ENCODE measurements around the gene DPYD. TPM values are rescaled to one million over a fixed set of nuclear protein-coding genes. Genes with fewer than 3 reads are reported as not detected.

DPYD gene
- polyA plus RNA-seq, 1 of the 3 experiments (the other 2 are of a cell fraction) = 23.0 TPM

- POLR2A ChIA-PET = no interaction called here
- Histone ChIP-seq H3F3A (replicated peaks; ENCODE audit: insufficient read depth) (peaks cover 3% of the 10 kb centered on the region), H3K79me2 (ENCODE audit: insufficient read depth) (peaks cover 9% of the 10 kb centered on the region), H3K27me3 (ENCODE audit: insufficient read depth) (no peaks in the 10 kb centered on the region), H3K9me2 (no peaks in the 10 kb centered on the region), H3K27ac (ENCODE audit: low read depth in 2 of 2, low read length in 1 of 2) (no peak overlapping the region), H3K4me1 (ENCODE audit: control insufficient read depth in 1 of 2, insufficient read depth in 2 of 2, low read depth in 1 of 2, low read length in 1 of 2) (peaks cover 0 to 9% of the 10 kb centered on the region in 2 experiments; a peak in 1 of 4 replicates), H3K4me2 (no peak overlapping the region), H3K4me3 (ENCODE audit: low read depth in 2 of 2, low read length in 1 of 2) (no peak overlapping the region), H3K36me3 (replicated peaks in 1 of 2; ENCODE audit: control insufficient read depth in 1 of 2, insufficient read depth in 2 of 2, low read length in 1 of 2) (peaks cover 0 to 19% of the 10 kb centered on the region in 2 experiments), H2AFZ (ENCODE audit: low read depth) (no peak overlapping the region), H4K20me1 (ENCODE audit: insufficient read depth) (0 out of 2 replicates have a peak, but pooled peaks cover 3% of the 10 kb centered on the region), H3K9me3 (no peaks in the 10 kb centered on the region), H3K9ac (no peak overlapping the region)
- no peak for DNase-seq
- 91% methylated on average over 3 of the region's 3 CpGs for WGBS (ENCODE audit: low lambda C conversion rate)
- TF ChIP-seq SMC3 (IDR thresholded peaks at IDR 0.05; ENCODE audit: low read depth, low read length) (no peak), FOXM1 (IDR thresholded peaks at IDR 0.05; ENCODE audit: low read depth) (no peak), MXI1 (IDR thresholded peaks at IDR 0.05; ENCODE audit: low read depth, low read length) (no peak)
- CTCF ChIA-PET = interaction anchor here (1.1 kb wide), 1 partner anchor 9 kb away, joined by 4 read pairs; no protein-coding TSS in a partner anchor
Observed at GRCh38 chr1:97414682-97415312, 506.0 kb downstream of the DPYD start.

DNA sequence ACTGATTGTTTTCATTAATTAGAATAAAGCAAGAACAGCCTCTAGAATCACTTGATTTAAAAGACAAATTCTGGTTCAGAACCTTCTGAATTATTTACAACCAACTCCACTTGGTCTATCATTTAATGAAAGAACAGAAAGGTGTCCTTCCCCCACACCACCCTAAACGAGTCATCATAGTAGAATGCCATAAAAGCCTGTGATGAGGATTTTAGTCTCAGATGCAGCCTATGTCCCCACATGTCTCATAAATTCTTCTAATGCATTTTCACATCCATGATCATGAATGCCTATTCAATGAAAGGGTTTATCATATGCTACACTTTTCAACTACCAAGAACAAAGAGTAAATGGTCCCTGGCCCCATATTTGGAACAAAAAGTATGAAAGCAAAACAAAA is 508.1 kb downstream of the DPYD start:
- Histone ChIP-seq H3K36me3 (replicated peaks in 1 of 2; ENCODE audit: control insufficient read depth in 1 of 2, insufficient read depth in 2 of 2, low read length in 1 of 2) (peaks cover 2 to 16% of the 10 kb centered on the region in 2 experiments), H3K4me1 (ENCODE audit: control insufficient read depth in 1 of 2, insufficient read depth in 2 of 2, low read depth in 1 of 2, low read length in 1 of 2) (peaks cover 0 to 9% of the 10 kb centered on the region in 2 experiments; a peak in 1 of 4 replicates), H3K4me3 (ENCODE audit: low read depth in 2 of 2, low read length in 1 of 2) (no peak overlapping the region), H3K27me3 (ENCODE audit: insufficient read depth) (no peaks in the 10 kb centered on the region), H3K27ac (ENCODE audit: low read depth in 2 of 2, low read length in 1 of 2) (no peak overlapping the region), H3K9ac (no peak overlapping the region), H3K9me2 (no peaks in the 10 kb centered on the region), H3K79me2 (ENCODE audit: insufficient read depth) (peaks cover 9% of the 10 kb centered on the region; the same call in 1 of the 2 replicates), H3F3A (replicated peaks; ENCODE audit: insufficient read depth) (peaks cover 2% of the 10 kb centered on the region), H4K20me1 (ENCODE audit: insufficient read depth) (0 out of 2 replicates have a peak, but pooled peaks cover 3% of the 10 kb centered on the region), H3K4me2 (no peak overlapping the region), H2AFZ (ENCODE audit: low read depth) (no peak overlapping the region), H3K9me3 (no peaks in the 10 kb centered on the region)
- POLR2A ChIA-PET = no interaction called here
- DNase-seq = no peak
- no peak for TF ChIP-seq EP300 (IDR thresholded peaks at IDR 0.05; ENCODE audit: borderline replicate concordance in 1 of 2, low read depth in 1 of 2, low read length in 1 of 2)
- TF ChIP-seq PBX3 (IDR thresholded peaks at IDR 0.05) = no peak
- TF ChIP-seq, protein P1, sequence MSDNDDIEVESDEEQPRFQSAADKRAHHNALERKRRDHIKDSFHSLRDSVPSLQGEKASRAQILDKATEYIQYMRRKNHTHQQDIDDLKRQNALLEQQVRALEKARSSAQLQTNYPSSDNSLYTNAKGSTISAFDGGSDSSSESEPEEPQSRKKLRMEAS (IDR thresholded peaks at IDR 0.05; ENCODE audit: low read depth) = no peak
- TF ChIP-seq POLR2AphosphoS5 (IDR thresholded peaks at IDR 0.05; ENCODE audit: low read depth, low read length) = no peak
- no peak for TF ChIP-seq ELF1 (IDR thresholded peaks at IDR 0.05)
- no peak for TF ChIP-seq TEAD4 (IDR thresholded peaks at IDR 0.05; ENCODE audit: borderline replicate concordance, insufficient read depth)
- TF ChIP-seq JUND (IDR thresholded peaks at IDR 0.05) = 0 out of 2 replicates have a peak, but pooled peaks have one; percentile 18
- peak; percentile 12; the same call in 1 of the 2 replicates for TF ChIP-seq FOSL2 (IDR thresholded peaks at IDR 0.05; ENCODE audit: borderline replicate concordance, low read depth)
- no peak for TF ChIP-seq NRF1 (IDR thresholded peaks at IDR 0.05; ENCODE audit: low read depth, low read length)
- TF ChIP-seq RFX5 (IDR thresholded peaks at IDR 0.05; ENCODE audit: low read length) = no peak
- TF ChIP-seq TAF1 (IDR thresholded peaks at IDR 0.05; ENCODE audit: borderline replicate concordance, low read depth, low read length) = no peak
- no peak for TF ChIP-seq SIN3A (IDR thresholded peaks at IDR 0.05; ENCODE audit: borderline replicate concordance, low read depth, low read length)
- WGBS (ENCODE audit: low lambda C conversion rate) = 76% methylated on average over 1 of the region's 1 CpG
- CTCF ChIA-PET = no interaction called here
